Prostate gland (tissue), 2 donors: ENCODE data around the gene AGR2. TPM values are rescaled to one million over a fixed set of nuclear protein-coding genes. Genes with fewer than 3 reads are reported as not detected.
"Not testable (repeated sequence)": the region's sequence is repeated elsewhere in the genome, so short reads cannot be mapped to it uniquely, and the experiment has no call there.

ENCODE experiments used
- DNase-seq: peaks from one replicate; pipeline ENCODE4 v3.0.0-alpha.2; 2019; ENCODE audit warnings: low spot score
- H3K27ac ChIP-seq, 2 donors: fragments of 200-600 bp; sonication (generic); 2 replicates each; pipeline ENCODE4 v1.5.1; 2017 to 2019
- H3K27me3 ChIP-seq: fragments of 200-600 bp; sonication (generic); replicated peaks from 2 replicates; pipeline ENCODE4 v1.5.1; 2019; ENCODE audit not compliant: insufficient read depth
- H3K36me3 ChIP-seq, 2 donors: fragments of 200-600 bp; sonication (generic); 1 replicate in 1 of 2; 2 replicates in 1 of 2; pipeline versions ENCODE4 v1.5.1 to v1.8.1; 2017 to 2019
- H3K4me1 ChIP-seq: fragments of 200-600 bp; sonication (generic); replicated peaks from 2 replicates; pipeline ENCODE4 v1.5.1; 2019
- H3K4me3 ChIP-seq, 2 donors: fragments of 200-600 bp; sonication (generic); 2 replicates each; pipeline ENCODE4 v1.5.1; 2017 to 2019
- H3K9me3 ChIP-seq: fragments of 200-600 bp; sonication (generic); 2 replicates; pipeline ENCODE4 v1.5.1; 2017
- CTCF ChIP-seq, 4 experiments: fragments of 200-600 bp in 2 of 4; fragments of 450-650 bp in 2 of 4; sonication (generic) in 2 of 4; IDR thresholded peaks; 1 replicate in 3 of 4; 2 replicates in 1 of 4; pipeline ENCODE4 v1.5.1; 2016 to 2019; ENCODE audit warnings: antibody characterized with exemption in 4 of 4, mild to moderate bottlenecking in 2 of 4, moderate library complexity in 2 of 4
- POLR2A ChIP-seq: fragments of 450-650 bp; IDR thresholded peaks from one replicate; pipeline ENCODE4 v1.6.1; 2016; ENCODE audit warnings: antibody characterized with exemption, mild to moderate bottlenecking
- POLR2AphosphoS5 ChIP-seq: sonication (generic); formaldehyde crosslinking; IDR thresholded peaks from one replicate; pipeline ENCODE4 v1.6.1; 2017; ENCODE audit warnings: antibody characterized with exemption
- WGBS: methylation state at CpG from one replicate; pipeline ENCODE4 v1.1.5; 2018; 5-methylcytosine and 5-hydroxymethylcytosine counted together
- intact Hi-C: fragments of 100-400 bp; cut with DNase I; formaldehyde crosslinking; loops from one replicate; pipeline ENCODE4 v1.14.2; 2022
- total RNA-seq, 2 donors: library from RNA; depleted of rRNA; stranded (reverse); fragments of >200 nt; gene quantifications; one replicate each; pipeline ENCODE4 v1.1.0, GENCODE V29; 2016

AGR2 gene
- total RNA-seq, 2 donors from 2014 or later = 74.6 to 290 TPM

GRCh38 chr7:16774294-16774693, 30.5 kb downstream of the AGR2 start:
- intact Hi-C loops = no loop called here

GRCh38 chr7:16773884-16774283, 30.9 kb downstream of the AGR2 start:
- Histone ChIP-seq H3K27me3 (no peaks in the 10 kb centered on the region), H3K9me3 (no peaks in the 10 kb centered on the region), H3K27ac (no peak overlapping the region), H3K4me3 (no peak overlapping the region), H3K4me1 (no peaks in the 10 kb centered on the region), H3K36me3 (no peaks in the 10 kb centered on the region)
- 88% methylated on average over 2 of the region's 2 CpGs for WGBS
- TF ChIP-seq CTCF (IDR thresholded peaks at IDR 0.05) (no peak), POLR2AphosphoS5 (no peak), POLR2A (no peak)
- intact Hi-C loops = no loop called here
- no peak for DNase-seq

More at GRCh38 chr7:16774294-16774693, 30.5 kb downstream of the AGR2 start:
- H3K9me3 ChIP-seq = no peaks in the 10 kb centered on the region
- TF ChIP-seq POLR2AphosphoS5 (no peak), POLR2A (no peak), CTCF (IDR thresholded peaks at IDR 0.05) (no peak)
- DNase-seq = no peak
- no peak overlapping the region for H3K4me3 ChIP-seq
- no peaks in the 10 kb centered on the region for H3K4me1 ChIP-seq
- WGBS = 82% methylated on average over 4 of the region's 4 CpGs
- no peaks in the 10 kb centered on the region for H3K27me3 ChIP-seq
- no peaks in the 10 kb centered on the region for H3K36me3 ChIP-seq
- H3K27ac ChIP-seq = no peak overlapping the region

GRCh38 chr7:16773326-16773725, 31.5 kb downstream of the AGR2 start:
- DNase-seq = no peak
- 21% methylated on average over 2 of the region's 2 CpGs for WGBS

GRCh38 chr7:16770657-16771329, 34.0 kb downstream of the AGR2 start:
- Histone ChIP-seq H3K9me3 (no peaks in the 10 kb centered on the region), H3K27me3 (no peaks in the 10 kb centered on the region), H3K4me1 (no peaks in the 10 kb centered on the region), H3K4me3 (no peak overlapping the region), H3K27ac (peak overlapping the region in 1 of 2 donors; percentile 41), H3K36me3 (no peaks in the 10 kb centered on the region)
- WGBS = 52% methylated on average over 6 of the region's 6 CpGs
- peak; percentile 36 for DNase-seq
- intact Hi-C loops = no loop called here
- no peak for TF ChIP-seq CTCF (IDR thresholded peaks at IDR 0.05)

More at GRCh38 chr7:16773326-16773725, 31.5 kb downstream of the AGR2 start:
- Histone ChIP-seq H3K4me3 (no peak overlapping the region), H3K27me3 (no peaks in the 10 kb centered on the region), H3K36me3 (no peaks in the 10 kb centered on the region), H3K27ac (no peak overlapping the region), H3K9me3 (no peaks in the 10 kb centered on the region), H3K4me1 (no peaks in the 10 kb centered on the region)
- intact Hi-C loops = no loop called here
- TF ChIP-seq CTCF (IDR thresholded peaks at IDR 0.05) (no peak), POLR2A (no peak), POLR2AphosphoS5 (no peak)

- H3K27me3 ChIP-seq, DNase-seq, H3K27ac ChIP-seq, H3K36me3 ChIP-seq, intact Hi-C loops, H3K9me3 ChIP-seq, H3K4me1 ChIP-seq, H3K4me3 ChIP-seq: not testable (repeated sequence)
- 94% methylated on average over 3 of the region's 3 CpGs for WGBS
Measured at GRCh38 chr7:16769994-16770393, 34.8 kb downstream of the AGR2 start.
